HG02943 (cell line): ENCODE measurements around the gene TXNDC2.
"Not testable (repeated sequence)": the region's sequence is repeated elsewhere in the genome, so short reads cannot be mapped to it uniquely, and the experiment has no call there.

Source experiments
- ATAC-seq: cut with Tn5 transposase; IDR thresholded peaks from one replicate; pipeline ENCODE4 v1.9.1; 2021; ENCODE audit warnings: mild to moderate bottlenecking, low read depth, moderate library complexity; ENCODE audit not compliant: unreplicated experiment

Gene TXNDC2

GRCh38 chr18:9878783-9879242, 7.0 kb upstream of the TXNDC2 start:
- no peak for ATAC-seq

GRCh38 chr18:9884090-9884489, 1.7 kb upstream of the TXNDC2 start:
- no peak for ATAC-seq

GRCh38 chr18:9884532-9885140, 1.1 kb upstream of the TXNDC2 start:
- ATAC-seq = no peak

- ATAC-seq = no peak
Observed at GRCh38 chr18:9886005-9886348, 204 bp downstream of the TXNDC2 start.

GRCh38 chr18:9887992-9888391, 2.2 kb downstream of the TXNDC2 start:
- no peak for ATAC-seq

- ATAC-seq = no peak
Observed at GRCh38 chr18:9890196-9890595, 4.4 kb downstream of the TXNDC2 start.

- no peak for ATAC-seq
Observed at GRCh38 chr18:9890957-9891356, 5.2 kb downstream of the TXNDC2 start.

- ATAC-seq = not testable (repeated sequence)
Observed at GRCh38 chr18:9891515-9891914, 5.7 kb downstream of the TXNDC2 start.

GRCh38 chr18:9894454-9895068, 8.8 kb downstream of the TXNDC2 start:
- ATAC-seq = no peak

- no peak for ATAC-seq
Observed at GRCh38 chr18:9897129-9897528, 11.4 kb downstream of the TXNDC2 start.

- not testable (repeated sequence) for ATAC-seq
Observed at GRCh38 chr18:9897787-9898291, 12.1 kb downstream of the TXNDC2 start.

GRCh38 chr18:9898792-9899549, 13.2 kb downstream of the TXNDC2 start:
- no peak for ATAC-seq

GRCh38 chr18:9899550-9899930, 13.8 kb downstream of the TXNDC2 start:
- ATAC-seq = not testable (repeated sequence)

GRCh38 chr18:9900699-9901098, 14.9 kb downstream of the TXNDC2 start:
- ATAC-seq = no peak

- ATAC-seq = no peak
Observed at GRCh38 chr18:9901377-9901776, 15.6 kb downstream of the TXNDC2 start.

- not testable (repeated sequence) for ATAC-seq
Observed at GRCh38 chr18:9902264-9902663, 16.5 kb downstream of the TXNDC2 start.

GRCh38 chr18:9902832-9903231, 17.1 kb downstream of the TXNDC2 start:
- no peak for ATAC-seq

GRCh38 chr18:9905401-9905922, 19.7 kb downstream of the TXNDC2 start:
- ATAC-seq = no peak

GRCh38 chr18:9906481-9906880, 20.7 kb downstream of the TXNDC2 start:
- ATAC-seq = no peak

- no peak for ATAC-seq
Observed at GRCh38 chr18:9907867-9908266, 22.1 kb downstream of the TXNDC2 start.

- ATAC-seq = no peak
Observed at GRCh38 chr18:9910071-9910470, 24.3 kb downstream of the TXNDC2 start.
